H4 (cell line): ENCODE data around the gene RAPGEF4. TPM values are rescaled to one million over a fixed set of nuclear protein-coding genes. Genes with fewer than 3 reads are reported as not detected.
"Not testable (repeated sequence)": the region's sequence is repeated elsewhere in the genome, so short reads cannot be mapped to it uniquely, and the experiment has no call there.

Experiments used
- DNase-seq: peaks from one replicate; pipeline ENCODE4 v3.0.0-alpha.2; 2015; ENCODE audit warnings: low spot score
- total RNA-seq: library from RNA; depleted of rRNA; stranded (reverse); fragments of >200 nt; shearing (Covaris generic); gene quantifications from 2 replicates; pipeline ENCODE4 v1.2.3, GENCODE V29; 2014; rRNA removed

The RAPGEF4 gene
- total RNA-seq, 1 experiment from 2014 or later, result 1.7 TPM

DNA sequence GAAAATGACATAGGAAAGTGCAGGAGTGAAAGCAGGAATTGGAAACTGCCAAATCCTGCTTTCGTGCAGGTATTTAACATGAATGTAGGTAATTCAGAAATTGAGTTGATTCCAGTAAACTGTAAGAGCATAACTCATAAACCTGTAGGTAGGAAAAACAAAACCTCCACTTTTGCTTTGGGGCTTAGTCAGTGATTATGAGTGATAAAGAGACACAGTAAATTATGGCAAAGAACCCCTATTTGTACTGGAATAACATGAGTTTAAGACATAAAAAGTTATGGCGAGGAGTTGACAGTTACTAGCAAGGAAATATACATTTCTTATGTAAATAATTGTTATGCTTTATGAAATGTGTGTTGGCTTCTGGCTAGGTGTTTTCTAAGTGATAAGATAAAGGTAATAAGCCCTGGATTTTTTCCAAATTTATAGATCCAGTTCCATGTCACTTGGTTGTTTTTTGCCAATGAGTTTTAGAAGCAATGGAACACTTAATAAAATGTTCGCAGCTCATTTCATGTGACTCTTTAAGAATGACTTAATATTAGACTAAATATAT lies 357.3 kb downstream of the RAPGEF4 start:
- DNase-seq, result no peak

DNA sequence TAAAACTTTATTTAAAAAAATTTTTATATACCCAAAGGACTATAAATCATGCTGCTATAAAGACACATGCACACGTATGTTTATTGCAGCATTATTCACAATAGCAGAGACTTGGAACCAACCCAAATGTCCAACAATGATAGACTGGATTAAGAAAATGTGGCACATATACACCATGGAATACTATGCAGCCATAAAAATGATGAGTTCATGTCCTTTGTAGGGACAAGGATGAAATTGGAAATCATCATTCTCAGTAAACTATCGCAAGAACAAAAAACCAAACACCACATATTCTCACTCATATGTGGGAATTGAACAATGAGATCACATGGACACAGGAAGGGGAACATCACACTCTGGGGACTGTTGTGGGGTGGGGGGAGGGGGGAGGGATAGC lies 358.0 kb downstream of the RAPGEF4 start:
- DNase-seq, result not testable (repeated sequence)

DNA sequence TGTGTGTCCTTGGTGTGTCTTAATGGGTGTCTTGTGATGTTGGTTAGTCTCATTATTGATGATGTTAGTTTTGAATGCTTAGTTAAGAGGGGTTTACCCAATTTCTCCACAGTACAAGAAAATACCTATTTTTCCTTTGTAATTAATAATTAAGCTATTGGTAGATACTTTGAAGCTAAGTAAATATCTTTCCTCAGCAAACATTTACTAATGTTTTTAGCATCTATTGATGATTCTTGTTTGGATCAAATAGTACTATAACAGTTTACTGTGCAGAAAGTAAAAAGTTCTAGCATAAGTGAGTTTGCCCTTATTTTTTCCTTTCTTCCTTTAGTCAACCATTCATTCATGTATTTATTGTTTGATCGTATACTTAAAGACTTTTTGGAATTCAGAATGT lies 359.1 kb downstream of the RAPGEF4 start:
- DNase-seq, result no peak

DNA sequence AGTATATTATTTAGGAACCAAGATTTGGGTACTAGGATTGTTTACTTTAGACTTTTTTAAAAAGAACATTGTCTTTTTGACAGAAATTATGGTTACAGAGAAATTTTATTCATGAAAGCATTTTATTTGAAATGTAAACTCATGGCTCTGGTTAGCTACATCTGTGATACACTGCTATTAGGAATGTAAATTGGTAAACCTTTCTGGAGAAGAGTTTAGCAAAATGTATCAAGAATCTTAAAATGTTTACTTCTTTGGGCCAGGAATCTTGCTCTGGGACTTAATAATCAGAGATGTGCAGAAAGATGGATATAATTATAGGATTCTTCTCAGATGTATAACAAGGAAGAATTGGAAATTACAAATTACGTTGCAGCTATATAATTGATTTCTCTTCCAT lies 359.7 kb downstream of the RAPGEF4 start:
- DNase-seq, result no peak

DNA sequence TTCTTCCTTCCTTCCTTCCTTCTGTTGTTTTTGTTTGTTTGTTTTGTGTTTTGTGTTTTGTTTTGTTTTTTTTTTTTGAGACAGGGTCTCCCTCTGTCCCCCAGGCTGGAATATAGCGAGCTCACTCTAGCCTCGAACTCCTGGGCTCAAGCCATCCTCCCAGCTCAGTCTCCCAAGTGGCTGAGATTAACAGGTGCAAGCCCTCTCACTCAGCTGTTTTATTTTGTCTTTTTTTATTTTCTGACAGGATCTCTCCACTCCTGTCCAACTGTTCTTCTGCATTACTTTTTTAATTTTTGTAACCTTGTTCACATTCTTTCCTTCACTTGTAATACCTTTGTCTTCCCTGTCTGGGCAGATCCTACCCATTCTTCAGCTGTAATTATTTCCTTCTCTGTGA lies 363.6 kb downstream of the RAPGEF4 start:
- DNase-seq, result no peak

DNA sequence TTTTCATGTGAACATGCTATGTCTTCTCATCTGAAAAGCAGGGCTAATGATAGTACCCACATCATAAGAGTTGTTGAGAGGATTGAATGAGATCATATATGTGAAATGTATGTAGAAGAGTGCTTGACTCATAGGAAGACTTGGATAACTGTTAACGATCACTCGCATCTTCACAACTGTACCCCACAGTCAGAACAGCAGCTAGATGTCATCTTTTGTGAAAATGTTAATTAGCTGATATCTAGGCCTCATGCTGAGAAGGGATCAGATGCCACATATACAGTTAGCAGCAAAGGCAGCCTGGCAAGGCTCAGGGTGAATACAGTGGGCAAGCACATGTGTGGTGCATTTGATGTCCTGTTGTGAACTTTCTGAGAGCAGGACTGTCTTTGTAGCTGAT lies 364.2 kb downstream of the RAPGEF4 start:
- DNase-seq, result no peak

DNA sequence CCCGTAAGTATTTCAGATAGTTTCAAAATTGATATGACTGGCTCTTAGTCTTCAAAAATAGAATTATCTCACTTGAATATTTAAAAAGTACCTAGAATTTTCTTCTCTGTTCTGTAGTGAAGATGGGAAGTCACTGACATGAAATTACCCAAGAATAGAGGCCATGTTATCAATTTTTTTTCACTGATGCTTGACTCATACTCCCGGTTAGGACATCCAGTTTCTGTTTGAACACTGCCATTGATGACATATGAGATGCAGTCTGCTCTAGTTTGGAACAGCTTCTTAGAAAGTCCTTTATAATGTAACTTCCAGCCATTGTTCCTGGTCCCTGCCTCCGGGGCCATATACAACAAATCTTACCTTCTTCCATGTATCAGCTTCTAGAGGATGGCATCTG lies 366.0 kb downstream of the RAPGEF4 start:
- no peak for DNase-seq

Other genes with a start within 250 kb of the RAPGEF4 start
- gene PDK1, start 179.8 kb upstream of the RAPGEF4 start, total RNA-seq, result 8.9 and 9.1 TPM in 2 replicates